WERI-Rb-1 (cell line): ENCODE measurements around the gene C1QTNF6.

Experiments
- DNase-seq: peaks from one replicate; pipeline ENCODE4 v3.0.0-alpha.2; 2020
- H3K27ac ChIP-seq: fragments of 250-450 bp; sonication (Bioruptor Pico); 2 replicates; pipeline ENCODE4 v1.5.1; 2020; ENCODE audit warnings: mild to moderate bottlenecking, moderate library complexity
- H3K27me3 ChIP-seq: fragments of 250-450 bp; sonication (Bioruptor Pico); 2 replicates; pipeline ENCODE4 v1.5.1; 2021; ENCODE audit warnings: mild to moderate bottlenecking, low read depth, moderate library complexity; ENCODE audit not compliant: insufficient read depth, severe bottlenecking
- H3K36me3 ChIP-seq: fragments of 250-450 bp; sonication (Bioruptor Pico); 2 replicates; pipeline ENCODE4 v1.5.1; 2020; ENCODE audit warnings: mild to moderate bottlenecking, moderate library complexity
- H3K4me3 ChIP-seq: 2 replicates; pipeline ENCODE4 v1.5.1; 2011; ENCODE audit warnings: low read depth, mild to moderate bottlenecking, control low read depth, low read length
- H3K9me3 ChIP-seq: fragments of 250-450 bp; sonication (Bioruptor Pico); 2 replicates; pipeline ENCODE4 v1.5.1; 2021; ENCODE audit warnings: mild to moderate bottlenecking, moderate library complexity; ENCODE audit not compliant: severe bottlenecking
- TF ChIP-seq, protein P1 (sequence below): IDR thresholded peaks from 2 replicates; pipeline ENCODE4 v1.5.1; 2011; ENCODE audit warnings: low read depth, mild to moderate bottlenecking, control low read depth, inconsistent platforms, low read length

Gene C1QTNF6

DNA sequence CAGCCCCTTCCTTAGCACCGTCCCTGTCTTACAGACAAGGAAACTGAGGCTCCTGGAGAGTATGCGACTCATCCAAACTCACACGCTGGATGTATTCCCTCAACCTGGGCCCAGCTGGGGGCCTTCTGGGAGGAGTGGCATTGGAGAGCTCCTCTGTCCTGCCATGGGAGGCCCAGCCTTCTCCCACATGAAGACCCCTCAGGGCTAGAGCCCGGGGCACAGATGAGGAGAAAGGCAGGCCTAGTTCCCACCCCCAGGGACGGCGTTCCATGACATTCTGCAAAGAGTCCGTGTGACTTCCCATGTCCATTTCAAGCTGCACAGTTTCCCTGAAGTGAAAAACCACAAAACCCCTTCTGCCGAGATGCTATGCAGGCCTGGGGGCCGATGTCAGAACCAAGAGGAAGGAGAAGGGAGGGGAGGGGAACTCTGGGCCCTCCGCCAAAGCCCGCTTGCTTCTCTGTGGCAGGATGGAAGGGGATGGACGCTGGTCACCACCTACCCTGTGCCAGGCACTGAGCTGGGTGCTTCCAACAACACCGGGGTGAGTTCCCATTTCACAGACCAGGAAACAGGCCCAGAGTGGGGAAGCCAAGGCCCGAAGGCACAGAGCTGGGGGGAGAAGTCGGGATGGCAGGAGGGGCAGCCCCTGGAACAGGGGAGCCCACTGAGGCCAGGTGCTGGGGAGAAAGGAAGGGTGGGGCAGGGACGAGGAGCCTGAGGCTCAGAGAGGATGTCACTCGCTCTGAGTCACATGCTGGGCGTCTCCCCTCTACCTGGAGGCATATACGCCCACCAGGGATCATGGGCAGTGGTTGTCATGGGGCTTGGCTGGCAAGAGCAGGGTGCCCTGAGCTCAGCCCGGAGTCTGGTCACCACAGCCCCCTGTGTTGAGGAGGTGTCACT is 40.3 kb upstream of the C1QTNF6 start:
- Histone ChIP-seq H3K4me3 (no peak overlapping the region), H3K27me3 (no peaks in the 10 kb centered on the region), H3K36me3 (no peaks in the 10 kb centered on the region), H3K9me3 (no peaks in the 10 kb centered on the region), H3K27ac (peak overlapping the region; percentile 63)
- no peak for DNase-seq
- TF ChIP-seq, protein P1, sequence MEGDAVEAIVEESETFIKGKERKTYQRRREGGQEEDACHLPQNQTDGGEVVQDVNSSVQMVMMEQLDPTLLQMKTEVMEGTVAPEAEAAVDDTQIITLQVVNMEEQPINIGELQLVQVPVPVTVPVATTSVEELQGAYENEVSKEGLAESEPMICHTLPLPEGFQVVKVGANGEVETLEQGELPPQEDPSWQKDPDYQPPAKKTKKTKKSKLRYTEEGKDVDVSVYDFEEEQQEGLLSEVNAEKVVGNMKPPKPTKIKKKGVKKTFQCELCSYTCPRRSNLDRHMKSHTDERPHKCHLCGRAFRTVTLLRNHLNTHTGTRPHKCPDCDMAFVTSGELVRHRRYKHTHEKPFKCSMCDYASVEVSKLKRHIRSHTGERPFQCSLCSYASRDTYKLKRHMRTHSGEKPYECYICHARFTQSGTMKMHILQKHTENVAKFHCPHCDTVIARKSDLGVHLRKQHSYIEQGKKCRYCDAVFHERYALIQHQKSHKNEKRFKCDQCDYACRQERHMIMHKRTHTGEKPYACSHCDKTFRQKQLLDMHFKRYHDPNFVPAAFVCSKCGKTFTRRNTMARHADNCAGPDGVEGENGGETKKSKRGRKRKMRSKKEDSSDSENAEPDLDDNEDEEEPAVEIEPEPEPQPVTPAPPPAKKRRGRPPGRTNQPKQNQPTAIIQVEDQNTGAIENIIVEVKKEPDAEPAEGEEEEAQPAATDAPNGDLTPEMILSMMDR = no peak

DNA sequence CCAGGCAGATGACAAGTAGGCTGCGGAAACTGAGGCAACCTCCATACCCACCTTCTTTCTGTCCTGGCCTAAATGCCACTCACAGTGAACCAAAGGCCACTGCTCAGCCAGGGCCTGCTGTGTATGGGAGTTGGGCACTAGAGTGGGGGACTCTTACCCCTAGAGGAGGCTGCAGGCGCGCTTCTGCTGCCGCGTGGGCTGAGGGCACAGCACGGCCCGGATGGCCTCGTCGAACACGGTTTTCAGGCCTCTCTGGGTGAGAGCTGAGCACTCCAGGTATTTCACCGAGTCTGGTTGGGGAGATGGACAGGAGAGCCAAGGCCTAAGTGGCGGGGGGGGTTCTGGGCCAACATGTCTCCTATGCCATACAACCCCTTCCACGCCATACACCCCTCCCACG is 38.5 kb upstream of the C1QTNF6 start:
- no peak overlapping the region for H3K4me3 ChIP-seq
- H3K9me3 ChIP-seq = no peaks in the 10 kb centered on the region
- H3K36me3 ChIP-seq = no peaks in the 10 kb centered on the region
- TF ChIP-seq, protein P1 = no peak
- peak overlapping the region; percentile 66 for H3K27ac ChIP-seq
- no peak for DNase-seq
- H3K27me3 ChIP-seq = no peaks in the 10 kb centered on the region

DNA sequence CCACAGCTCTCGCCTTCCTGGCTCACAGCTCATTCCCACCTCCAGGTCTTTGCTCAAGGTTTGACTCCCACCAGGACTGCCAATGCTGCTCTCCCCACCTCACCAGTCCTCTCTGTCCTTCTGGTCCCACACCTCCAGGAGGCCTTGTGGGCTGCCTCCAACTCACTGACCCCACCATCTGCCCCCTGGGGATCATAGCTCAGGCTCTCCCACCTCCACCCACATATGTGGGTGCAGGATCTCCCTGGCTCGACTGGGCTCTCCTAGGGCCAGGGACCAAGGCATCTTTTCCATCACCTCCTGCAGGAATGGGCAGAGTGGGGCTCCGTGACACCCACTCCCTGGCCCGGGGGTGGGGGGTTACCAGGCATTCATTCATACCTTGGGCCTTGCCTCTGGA is 38.0 kb upstream of the C1QTNF6 start:
- H3K27ac ChIP-seq = peak overlapping the region; percentile 66
- H3K36me3 ChIP-seq = no peaks in the 10 kb centered on the region
- DNase-seq = peak; percentile 60
- no peaks in the 10 kb centered on the region for H3K27me3 ChIP-seq
- H3K9me3 ChIP-seq = no peaks in the 10 kb centered on the region
- no peak overlapping the region for H3K4me3 ChIP-seq
- TF ChIP-seq, protein P1 = 0 out of 2 replicates have a peak, but pooled peaks have one; percentile 20

DNA sequence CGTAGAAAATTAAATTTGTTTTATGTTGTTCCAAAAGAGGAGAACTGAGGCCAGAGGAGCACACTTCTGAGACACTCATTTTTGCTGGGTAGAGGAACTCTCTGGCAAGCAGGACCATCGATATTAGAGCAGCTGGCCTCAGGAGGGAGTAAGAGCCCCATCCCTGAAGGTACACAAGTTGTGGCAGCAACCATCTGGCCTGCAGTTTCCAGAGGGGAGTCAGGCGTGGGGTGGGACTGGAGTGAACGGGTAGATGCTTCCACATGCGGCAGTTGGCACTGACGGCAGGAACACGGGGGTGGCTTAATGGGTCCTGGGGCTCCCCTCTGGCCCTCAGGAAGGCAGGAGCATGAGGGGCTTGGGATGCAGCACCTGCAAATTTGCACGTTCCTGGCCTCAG is 37.4 kb upstream of the C1QTNF6 start:
- Histone ChIP-seq H3K9me3 (no peaks in the 10 kb centered on the region), H3K27me3 (no peaks in the 10 kb centered on the region), H3K4me3 (no peak overlapping the region), H3K27ac (peak overlapping the region; percentile 66), H3K36me3 (no peaks in the 10 kb centered on the region)
- DNase-seq = peak; percentile 78
- TF ChIP-seq, protein P1 = peak; percentile 66

DNA sequence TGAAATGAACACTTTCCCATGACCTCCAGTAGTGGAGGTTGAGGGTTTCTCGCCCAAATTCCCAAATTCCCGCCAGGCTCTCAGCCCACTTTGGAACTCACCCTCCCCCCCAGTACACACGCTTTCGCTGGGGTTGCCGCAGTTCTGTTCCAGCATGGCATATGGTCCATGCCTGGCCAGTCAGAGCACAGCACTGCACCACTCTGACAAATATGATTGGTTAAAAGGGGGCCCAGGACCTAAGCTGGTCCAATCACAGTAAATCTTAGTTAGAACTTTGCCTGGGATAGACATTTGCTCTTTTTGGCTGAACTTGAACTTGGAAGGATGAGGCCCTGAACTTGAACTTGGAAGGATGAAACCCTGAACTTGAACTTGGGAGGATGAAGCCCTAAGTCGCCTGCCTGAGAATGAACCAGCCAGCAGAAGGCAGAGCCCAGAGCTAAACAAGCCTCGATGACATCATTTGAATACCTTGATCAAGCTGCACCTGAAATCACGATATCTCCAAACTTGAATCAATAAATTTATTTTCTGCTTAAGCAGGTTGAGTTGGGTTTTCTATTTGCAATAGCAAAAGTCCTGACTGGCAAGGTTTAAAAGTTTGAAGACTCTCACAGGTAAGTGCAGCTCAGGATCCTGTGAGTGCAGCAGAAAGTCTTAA is 36.8 kb upstream of the C1QTNF6 start:
- TF ChIP-seq, protein P1 = no peak
- no peak for DNase-seq
- H3K27me3 ChIP-seq = no peaks in the 10 kb centered on the region
- no peaks in the 10 kb centered on the region for H3K9me3 ChIP-seq
- no peaks in the 10 kb centered on the region for H3K36me3 ChIP-seq
- no peak overlapping the region for H3K4me3 ChIP-seq
- peak overlapping the region; percentile 66; the same call in 1 of the 2 replicates for H3K27ac ChIP-seq
